Fibroblast of mammary gland (primary cell): ENCODE results near the gene DDX60.

ENCODE experiments used
- DNase-seq: peaks from one replicate; pipeline ENCODE4 v3.0.0-alpha.2; 2010; ENCODE audit warnings: low read depth
- H3K4me3 ChIP-seq: 2 replicates; pipeline ENCODE4 v1.5.1; 2011; ENCODE audit warnings: low read depth, mild to moderate bottlenecking, low read length, moderate library complexity; ENCODE audit not compliant: control insufficient read depth
- TF ChIP-seq, protein P1 (sequence below): conservative IDR thresholded peaks from 2 replicates; pipeline ENCODE4 v1.5.1; 2011; ENCODE audit warnings: low read depth, low read length, inconsistent platforms; ENCODE audit not compliant: control insufficient read depth, insufficient read depth

The DDX60 gene

DNA sequence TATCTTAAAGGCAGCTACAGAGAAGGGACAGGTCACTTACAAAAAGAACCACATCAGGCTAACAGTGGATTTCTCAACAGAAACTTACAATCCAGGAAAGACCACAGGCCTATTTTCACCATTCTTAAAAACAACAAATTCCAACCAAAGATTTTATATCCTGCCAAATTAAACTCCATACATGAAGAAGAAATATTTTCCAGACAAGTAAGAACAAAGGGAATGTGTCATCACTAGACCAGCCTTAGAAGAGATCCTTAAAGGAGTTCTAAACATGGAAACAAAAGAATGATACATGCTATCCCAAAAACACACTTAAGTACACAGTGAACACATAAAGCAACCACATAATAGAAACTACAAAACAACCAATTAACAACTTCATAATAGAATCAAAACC, 120.6 kb downstream of the DDX60 start:
- TF ChIP-seq, protein P1, sequence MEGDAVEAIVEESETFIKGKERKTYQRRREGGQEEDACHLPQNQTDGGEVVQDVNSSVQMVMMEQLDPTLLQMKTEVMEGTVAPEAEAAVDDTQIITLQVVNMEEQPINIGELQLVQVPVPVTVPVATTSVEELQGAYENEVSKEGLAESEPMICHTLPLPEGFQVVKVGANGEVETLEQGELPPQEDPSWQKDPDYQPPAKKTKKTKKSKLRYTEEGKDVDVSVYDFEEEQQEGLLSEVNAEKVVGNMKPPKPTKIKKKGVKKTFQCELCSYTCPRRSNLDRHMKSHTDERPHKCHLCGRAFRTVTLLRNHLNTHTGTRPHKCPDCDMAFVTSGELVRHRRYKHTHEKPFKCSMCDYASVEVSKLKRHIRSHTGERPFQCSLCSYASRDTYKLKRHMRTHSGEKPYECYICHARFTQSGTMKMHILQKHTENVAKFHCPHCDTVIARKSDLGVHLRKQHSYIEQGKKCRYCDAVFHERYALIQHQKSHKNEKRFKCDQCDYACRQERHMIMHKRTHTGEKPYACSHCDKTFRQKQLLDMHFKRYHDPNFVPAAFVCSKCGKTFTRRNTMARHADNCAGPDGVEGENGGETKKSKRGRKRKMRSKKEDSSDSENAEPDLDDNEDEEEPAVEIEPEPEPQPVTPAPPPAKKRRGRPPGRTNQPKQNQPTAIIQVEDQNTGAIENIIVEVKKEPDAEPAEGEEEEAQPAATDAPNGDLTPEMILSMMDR = no peak
- DNase-seq = peak; percentile 2
- H3K4me3 ChIP-seq = no peak overlapping the region

DNA sequence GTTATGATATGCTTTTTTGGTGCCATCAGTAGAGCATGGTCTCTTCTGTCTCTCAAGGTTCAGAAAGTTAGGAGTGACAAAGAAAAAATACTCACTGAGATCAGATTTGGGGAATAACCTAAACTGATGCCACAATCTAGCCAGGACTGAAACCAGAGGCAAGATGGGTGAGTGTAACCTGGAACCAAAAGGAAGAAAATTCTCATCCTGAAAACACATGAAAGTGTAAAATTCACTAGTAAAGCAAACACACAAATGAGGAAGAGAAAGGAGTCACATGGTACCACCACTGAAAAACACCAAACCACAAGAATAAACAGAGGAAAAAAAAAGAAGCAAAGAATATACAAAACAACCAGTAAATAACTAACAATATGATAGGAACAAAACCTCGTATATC, 129.8 kb downstream of the DDX60 start:
- H3K4me3 ChIP-seq = no peak overlapping the region
- TF ChIP-seq, protein P1 = no peak
- DNase-seq = no peak

DNA sequence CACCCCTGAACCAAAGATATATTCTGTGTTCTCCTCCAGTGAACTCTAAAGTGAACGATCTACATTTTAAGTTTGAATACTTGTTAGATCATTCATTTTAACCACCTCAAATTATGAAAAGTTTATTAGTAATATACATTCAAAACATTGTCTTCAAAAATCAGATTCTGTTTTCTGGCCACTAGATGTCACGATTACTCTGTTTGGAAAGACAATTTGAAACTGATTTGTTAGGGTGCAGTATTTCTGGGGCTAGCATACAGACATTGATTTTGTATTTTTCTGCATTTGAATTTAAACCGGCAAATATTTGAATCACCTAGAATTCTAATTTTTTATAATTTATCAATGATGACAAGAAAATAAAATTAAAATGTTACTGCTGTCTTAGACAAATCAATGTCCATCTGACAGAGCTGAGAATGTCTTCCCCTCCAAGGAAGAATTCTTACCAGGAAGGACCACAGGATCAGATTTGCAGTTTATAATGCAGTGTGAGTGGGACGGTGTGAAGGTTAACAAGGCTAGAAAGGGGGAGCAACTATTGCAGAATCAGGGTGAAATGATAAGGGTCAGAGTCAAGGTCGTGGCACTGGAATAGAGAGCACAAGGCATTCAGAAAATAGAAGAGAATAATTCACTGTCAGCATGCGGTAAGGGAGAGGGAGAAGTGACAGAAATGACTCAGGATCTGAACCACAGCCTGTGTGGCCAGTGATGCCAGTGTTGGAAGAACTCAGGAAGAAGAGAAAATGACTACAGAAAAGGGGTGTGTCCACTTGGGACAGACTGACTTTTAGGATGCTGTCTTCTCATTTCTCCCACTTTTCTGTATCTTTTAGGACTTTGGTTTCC, 134.6 kb downstream of the DDX60 start:
- H3K4me3 ChIP-seq = no peak overlapping the region
- TF ChIP-seq, protein P1 = peak; percentile 68
- peak; percentile 51 for DNase-seq

DNA sequence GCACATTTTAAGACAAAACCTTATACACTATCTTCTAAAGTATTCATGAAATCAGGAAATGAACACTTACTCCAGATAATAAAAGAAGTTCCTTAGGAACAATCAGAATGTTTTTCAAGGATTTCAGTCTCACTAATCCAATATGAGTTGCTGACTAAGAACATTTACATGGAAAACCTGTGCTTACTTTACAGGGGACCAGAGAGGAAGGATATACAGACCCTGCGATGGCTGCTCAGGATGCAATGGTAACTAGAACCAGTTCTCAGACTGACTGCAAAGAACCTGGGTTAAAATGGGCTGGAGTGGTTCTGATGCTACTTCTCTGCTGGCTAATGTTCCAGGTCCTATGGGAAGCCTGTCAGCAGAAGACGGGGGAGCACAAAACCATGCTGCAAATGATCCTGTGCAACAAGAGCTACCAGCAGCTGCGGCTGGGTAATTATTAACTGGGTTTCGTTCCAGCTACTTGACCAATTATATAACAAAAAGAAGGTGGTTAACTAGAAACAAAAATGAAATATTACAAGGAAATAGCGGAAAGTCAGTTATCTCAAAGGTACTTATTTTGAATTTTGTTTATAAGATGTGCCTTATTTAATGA, 140.9 kb downstream of the DDX60 start:
- TF ChIP-seq, protein P1 = no peak
- no peak overlapping the region for H3K4me3 ChIP-seq

DNA sequence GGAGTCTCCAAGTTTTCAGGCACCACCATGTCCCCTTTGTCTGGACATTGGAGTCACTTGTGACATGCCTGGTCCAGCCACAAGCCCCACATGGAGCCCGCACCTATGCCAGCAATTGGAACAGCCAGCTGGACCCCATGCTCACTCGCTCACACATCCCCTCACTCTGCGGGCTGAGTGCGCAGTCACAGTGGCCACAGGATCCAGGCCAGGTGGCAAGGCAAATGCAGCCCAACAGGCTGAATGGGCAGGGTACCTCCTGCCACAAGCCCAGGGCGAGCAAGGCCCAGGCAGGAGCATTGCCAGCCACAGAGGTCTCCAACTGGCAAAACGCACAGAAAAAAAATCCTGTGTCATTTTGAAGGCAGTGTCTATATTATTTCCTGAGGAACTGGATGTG, 144.2 kb downstream of the DDX60 start:
- no peak for DNase-seq
- TF ChIP-seq, protein P1 = no peak

More for the DNA sequence above, 140.9 kb downstream of the DDX60 start:
- no peak for DNase-seq

DNA sequence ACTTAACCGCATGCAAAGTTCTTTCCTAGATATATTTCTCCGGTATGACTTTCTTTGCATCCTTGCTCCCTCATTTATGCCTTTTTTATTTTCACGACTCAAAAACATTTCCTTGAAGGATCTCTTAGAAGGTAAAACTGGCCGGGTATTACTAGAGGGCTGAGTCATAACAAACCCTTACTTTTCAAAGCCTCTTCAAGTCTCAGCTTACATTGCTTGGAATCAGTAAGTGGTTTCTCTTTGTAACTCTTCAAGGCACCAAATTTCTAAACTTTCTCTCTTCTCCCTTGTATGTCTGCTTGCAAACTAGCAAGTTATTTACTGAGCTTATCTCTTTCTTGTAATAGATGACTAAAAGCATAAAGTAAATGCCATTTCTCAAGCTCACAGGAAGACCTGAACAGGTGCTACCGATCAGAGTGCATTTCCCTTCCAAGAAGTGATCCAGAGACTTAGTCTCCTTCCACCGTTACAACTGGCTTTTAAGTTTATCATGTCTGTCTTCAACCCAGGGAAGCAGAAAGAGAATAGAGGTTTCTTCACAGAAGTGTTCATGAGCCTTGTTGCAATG, 150.8 kb downstream of the DDX60 start:
- TF ChIP-seq, protein P1 = no peak
- peak; percentile 10 for DNase-seq

More for the DNA sequence above, 144.2 kb downstream of the DDX60 start:
- no peak overlapping the region for H3K4me3 ChIP-seq

More for the DNA sequence above, 150.8 kb downstream of the DDX60 start:
- no peak overlapping the region for H3K4me3 ChIP-seq
